Measurements from ENCODE around the gene TMEM82.

Gene TMEM82

DNA sequence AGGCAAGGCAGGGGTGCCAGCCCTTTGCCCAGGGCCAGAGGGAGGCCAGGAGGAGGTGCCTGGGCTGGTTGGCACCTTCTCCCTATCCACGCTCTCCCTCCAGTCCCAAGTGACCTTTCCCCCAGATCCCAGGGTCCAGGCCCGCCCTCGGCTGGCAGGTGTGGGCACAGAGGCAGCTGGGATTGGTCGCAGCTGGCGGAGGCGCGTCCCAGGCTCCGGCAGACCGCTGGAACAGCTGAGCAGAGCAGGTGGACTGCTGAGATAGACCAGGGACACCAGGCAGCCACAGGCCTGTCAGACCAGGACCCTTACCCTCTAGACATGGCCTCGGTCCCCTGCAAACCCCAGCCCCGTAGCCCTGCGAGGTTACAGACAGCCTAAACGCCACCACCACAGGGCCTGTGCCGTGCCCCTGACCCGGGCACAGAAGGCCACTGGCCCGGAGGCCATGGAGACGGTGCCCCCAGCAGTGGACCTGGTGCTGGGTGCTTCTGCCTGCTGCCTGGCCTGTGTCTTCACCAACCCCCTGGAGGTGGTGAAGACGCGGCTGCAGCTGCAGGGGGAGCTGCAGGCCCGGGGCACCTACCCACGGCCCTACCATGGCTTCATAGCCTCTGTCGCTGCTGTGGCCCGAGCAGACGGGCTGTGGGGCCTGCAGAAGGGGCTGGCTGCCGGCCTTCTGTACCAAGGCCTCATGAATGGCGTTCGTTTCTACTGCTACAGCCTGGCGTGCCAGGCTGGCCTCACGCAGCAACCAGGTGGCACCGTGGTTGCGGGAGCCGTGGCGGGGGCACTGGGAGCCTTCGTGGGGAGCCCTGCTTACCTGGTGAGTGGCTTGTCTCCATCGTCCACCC, 6.0 kb upstream of the TMEM82 start, which contains the start of gene SLC25A34:
Gene SLC25A34, plus strand, starts transcription at position 221 of the 854 bp plus-strand sequence. Its CDS starts 228 bp downstream, at position 449.
- DNase-seq (ENCODE audit: low read depth) = no peak

DNA sequence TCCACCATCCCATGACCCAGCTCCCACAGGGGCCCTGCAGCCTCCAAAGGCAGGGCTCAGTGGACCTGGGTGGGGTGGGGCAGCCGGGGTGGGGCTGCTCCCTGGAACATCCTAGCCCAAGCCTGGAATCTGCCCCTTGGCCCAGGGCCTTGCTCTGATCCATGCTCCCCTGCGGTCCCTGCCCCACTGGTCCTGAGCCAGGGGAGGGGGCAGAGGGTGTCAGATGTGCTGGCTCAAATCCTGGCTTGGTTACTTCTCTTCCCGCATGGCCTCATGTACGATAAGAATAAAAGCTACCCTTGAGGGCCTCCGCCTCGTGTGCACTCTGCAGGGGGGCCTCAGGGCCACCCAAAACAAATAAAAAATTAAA, 5.4 kb upstream of the TMEM82 start:
- no peak for DNase-seq (ENCODE audit: low read depth)

DNA sequence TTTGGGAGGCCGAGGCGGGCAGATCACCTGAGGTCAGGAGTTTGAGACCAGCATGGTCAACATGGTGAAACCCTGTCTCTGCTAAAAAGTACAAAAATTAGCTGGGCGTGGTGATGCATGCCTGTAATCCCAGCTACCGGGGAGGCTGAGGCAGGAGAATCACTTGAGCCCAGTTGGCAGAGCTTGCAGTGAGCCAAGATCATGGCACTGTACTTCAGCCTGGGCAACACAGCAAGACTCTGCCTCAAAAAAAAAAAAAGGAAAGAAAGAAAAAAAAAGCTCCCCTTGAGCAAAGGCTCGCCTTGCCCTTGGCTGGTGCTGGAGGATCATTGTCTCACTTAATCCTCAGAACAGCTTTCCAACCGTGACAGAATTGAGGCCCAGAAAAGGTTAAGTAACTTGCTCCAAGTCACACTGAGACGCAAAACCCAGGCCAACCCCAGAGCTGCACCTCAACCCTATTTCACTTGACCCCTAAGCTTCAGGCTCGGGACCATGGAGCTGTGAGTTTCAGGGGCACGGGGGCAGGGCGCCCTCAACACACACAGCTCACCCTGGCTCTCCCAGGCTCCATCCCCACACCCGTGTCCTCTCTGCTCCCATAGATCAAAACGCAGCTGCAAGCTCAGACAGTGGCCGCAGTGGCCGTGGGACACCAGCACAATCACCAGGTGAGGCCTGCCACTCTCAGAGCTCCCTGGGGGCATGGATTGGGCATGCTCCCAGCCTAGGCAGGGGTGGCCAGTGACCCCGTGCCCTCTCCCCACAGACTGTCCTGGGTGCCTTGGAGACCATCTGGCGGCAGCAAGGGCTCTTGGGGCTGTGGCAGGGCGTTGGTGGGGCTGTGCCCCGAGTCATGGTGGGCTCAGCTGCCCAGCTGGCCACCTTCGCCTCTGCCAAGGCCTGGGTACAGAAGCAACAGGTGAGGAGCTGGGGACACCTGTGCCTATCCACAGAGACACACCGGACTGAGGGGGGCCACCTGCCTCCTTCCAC, 4.7 kb upstream of the TMEM82 start:
- DNase-seq (ENCODE audit: low read depth) = no peak

DNA sequence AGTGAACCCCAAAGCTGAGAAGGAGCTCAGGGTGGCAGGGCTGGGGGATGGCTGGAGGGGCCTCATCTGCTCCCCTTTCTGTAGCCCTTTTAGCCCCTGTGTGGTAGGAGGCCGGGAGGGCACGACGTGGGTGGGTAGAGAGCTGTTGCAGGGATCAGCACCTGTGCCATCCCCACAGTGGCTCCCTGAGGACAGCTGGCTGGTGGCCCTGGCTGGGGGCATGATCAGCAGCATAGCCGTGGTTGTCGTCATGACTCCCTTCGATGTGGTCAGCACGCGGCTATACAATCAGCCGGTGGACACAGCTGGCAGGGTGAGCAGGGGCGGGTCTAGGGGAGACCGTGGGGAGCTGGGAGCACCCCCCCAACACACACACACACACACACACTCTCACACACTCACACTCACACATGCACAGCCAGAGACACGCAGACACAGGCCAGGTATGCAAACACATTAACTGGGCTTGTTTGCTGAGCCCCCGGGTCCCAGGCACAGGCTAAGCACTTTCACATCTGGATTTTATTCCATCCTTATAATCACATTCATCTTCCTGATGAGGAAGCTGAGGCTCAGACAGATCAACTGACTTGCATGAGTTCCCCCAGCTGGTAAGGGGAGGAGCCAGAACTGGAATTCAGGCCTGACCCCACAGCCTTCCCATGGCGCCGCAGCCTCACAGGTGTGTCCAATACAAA, 3.7 kb upstream of the TMEM82 start:
- no peak for DNase-seq (ENCODE audit: low read depth)

DNA sequence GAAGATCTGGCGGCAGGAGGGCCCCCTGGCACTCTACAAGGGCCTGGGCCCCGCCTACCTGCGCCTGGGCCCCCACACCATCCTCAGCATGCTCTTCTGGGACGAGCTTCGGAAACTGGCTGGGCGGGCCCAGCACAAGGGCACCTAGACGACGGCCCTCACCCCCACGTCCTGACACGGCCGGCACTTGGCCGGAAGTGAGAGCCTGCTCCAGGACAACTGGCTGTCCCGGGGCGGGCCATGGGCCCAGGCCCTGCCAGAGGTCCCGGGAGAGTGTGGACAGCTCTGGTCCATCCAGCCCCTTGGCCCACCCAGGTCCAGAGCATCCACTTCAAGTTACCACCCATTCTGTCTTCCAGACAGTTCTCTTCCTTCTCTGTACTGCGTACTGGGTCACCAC, 3.0 kb upstream of the TMEM82 start:
- DNase-seq (ENCODE audit: low read depth) = no peak

DNA sequence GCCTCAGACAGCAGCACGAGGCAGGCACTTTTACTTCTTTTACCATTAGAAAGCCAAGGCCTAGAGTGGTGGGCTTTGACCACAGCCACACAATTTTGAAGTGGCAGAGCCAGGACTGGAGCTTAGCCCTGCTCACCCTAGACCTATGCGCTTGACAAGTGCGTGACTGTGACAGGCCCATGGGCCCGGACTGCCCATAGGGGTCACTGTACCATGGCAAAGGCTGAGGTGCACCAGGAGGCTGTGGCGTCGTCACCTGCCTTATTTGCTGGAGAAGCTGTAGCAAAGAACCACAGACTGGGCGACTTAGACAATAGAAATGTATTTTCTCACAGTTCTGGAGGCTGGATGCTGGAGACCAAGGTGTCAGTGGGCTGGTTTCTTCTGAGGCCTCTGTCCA, 2.6 kb upstream of the TMEM82 start:
- DNase-seq (ENCODE audit: low read depth) = no peak

DNA sequence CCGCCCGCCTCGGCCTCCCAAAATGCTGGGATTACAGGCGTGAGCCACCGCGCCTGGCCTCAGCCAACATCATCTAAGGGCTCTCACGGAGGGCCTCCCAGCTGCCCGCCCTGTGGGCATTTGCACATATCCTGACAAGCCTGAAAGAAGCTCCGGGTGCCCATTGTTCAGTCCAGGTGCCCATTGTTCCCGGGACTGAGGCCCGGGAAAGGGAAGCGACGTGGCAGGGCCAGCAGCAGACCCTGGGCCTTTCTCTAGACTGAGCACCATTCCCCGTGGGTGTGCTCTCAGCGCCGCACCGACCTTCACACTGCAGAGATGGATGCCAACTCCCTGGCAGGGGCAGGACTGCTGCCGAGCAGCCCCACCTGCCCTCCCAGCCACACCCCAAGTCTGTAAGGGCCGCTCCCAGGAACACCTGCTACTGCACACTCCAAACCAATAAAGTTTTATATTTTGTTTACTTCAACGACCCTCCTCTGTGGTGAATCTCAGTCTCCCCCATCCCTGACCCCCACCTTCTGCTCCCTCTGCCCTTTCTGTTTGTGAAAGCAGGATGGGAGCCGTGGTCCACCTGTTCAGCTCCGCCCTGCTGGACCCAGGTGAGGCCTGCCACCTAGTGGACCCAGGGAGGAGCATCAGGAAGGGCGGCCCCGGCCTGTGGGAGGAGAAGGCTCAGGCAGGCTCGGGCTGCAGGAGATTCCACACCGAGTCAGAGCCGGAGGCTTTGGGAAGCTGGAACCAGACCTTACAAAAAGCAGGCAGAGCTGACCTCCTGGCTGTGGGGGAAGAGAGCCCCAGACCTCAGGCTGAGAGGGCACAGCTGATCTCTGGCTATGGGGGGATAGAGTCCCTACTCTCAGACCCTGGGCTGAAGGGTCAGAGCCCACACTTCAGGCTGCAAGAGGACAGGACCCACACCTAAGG, 1.1 kb upstream of the TMEM82 start:
- DNase-seq (ENCODE audit: low read depth) = peak; percentile 39

DNA sequence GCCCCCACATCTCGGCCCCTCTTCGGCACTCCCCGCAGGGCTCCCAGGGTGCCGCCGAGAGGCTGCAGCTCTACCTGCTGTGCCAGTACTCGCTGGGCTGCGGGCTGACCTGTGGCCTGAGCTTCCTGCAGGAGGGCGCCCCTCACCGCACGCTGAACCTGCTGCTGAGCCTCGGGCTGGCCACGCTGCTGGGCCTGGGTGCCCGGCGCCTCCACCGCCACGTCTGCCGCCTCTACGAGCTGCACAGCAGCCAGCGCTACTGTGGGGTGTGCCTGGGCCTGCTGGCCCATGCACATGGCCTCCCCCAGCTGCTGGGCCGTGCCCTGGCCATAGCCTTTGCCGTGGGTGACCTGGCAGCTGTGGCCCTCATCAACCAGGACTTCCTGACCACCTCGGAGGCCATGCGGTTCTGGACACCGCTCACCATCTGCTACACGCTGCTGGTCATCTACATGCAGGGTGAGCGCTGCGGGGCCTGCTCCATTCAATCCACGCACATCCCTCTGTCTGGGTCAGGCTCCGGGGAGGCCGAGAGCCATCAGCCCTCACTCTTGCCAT, 1.9 kb downstream of the TMEM82 start:
- DNase-seq (ENCODE audit: low read depth) = no peak

DNA sequence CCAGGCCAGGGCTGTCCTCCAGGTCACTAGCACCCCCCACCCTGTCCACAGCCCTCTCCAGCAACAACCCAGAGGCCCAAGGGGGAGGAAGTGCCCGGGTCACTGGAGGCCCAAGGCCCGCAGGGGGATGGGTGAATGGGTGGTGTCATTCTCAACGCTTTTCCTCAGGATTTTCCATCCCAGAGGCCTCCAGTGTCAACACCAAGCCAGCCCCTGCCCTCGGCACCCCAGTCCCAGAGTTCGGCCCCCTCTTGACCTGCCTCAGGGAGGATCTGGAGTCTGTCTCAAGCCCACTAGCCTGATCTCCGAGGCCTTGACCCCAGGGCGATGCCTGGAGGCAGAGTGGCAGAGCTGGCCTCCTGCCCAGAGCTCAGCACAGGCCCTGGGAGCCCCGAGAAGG, 5.1 kb downstream of the TMEM82 start:
- DNase-seq (ENCODE audit: low read depth) = no peak

DNA sequence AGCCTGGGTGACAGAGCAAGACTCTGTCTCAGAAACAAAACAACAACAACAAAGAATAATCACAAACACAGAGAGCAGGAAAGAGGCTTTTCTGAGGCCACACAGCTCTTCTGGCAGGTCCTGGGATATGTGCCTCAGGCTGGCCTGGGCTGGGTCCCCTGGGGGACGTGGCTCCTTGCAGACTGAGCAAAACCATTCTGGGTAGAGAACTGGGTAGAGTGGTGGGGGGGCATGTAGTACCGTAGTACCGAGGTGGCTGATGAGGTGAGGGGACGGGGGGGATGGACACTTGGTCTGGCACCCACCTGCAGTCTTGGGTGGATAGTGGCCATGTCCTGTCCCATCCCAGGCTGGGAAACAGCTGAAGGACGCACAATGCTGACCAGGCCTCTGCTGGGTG, 6.0 kb downstream of the TMEM82 start:
- DNase-seq (ENCODE audit: low read depth) = no peak

DNA sequence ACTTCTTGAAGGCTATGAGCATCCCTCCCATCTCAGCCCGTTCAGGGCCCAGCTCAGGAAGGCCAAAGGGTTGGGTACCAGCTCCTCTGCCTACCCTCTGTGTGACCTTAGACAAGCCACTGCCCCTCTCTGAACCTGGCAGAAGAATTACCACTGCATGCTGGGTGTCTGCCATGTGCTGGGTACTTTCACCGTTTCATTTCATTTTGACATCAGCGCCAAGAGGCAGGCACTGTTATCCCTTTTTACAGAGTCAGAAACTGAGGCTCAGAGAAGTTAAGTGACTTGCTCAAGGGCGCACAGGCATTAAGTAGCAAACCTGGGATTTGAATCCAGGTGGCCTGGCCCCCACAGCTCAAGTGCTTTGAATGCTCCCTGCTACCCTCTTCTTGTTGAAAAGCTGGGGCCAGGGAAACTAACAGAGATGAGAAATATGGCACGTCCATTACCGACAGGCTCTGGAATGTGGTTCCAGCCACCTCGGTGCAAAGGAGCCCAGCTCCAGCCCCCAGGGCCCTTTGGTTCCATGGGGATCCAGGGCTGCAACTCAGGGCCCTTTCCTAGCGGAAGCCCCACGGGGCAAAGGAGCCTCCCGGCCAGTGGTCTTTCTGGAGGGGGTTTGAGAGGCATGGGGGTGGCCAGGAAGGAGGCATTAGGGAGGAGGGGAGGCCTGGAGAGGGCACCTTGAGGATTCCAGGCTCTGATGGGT, 6.5 kb downstream of the TMEM82 start:
- DNase-seq (ENCODE audit: low read depth) = no peak

DNA sequence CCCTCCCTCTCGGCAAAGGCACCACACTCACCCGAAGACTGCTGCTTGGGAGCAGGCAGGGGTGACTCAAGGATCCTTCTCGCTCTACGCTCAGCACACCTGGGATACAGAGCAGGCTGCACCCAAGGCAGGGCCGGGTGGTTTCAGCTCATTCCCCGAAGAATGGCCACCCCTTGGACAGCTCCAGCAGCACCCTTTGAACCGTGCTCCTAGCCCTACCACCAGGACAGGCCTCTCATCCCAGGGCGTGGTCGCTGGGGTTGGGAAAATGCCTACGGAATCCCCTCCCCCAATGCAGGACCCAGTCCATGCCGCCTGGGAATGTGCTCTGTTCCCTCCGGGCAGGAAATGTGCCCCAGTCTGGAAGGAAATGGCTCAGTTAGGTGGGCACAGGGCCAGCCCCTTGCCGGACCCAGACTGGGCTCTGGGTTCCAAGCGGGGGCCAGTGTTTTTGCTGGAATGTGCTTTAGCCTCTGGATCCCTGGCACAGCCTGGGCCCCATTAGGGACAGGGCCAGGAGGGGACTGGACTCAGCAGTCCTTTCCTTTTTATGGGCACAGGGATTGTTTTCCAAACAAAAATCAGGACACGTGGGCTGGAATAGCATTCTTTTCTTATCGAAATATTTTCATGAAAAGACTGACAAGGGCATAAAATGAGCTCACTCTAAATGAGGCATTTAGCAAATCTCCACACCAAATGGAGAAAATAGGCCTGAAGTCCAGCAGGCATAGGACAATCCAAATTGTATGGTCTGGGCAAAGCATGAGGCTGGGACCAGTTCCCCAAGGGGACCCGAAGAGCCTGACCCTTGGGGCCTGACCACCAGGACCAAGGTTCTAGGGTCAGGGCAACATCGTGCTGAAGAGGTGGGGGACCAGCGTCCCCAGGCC, 7.3 kb downstream of the TMEM82 start:
- no peak for DNase-seq (ENCODE audit: low read depth)

DNA sequence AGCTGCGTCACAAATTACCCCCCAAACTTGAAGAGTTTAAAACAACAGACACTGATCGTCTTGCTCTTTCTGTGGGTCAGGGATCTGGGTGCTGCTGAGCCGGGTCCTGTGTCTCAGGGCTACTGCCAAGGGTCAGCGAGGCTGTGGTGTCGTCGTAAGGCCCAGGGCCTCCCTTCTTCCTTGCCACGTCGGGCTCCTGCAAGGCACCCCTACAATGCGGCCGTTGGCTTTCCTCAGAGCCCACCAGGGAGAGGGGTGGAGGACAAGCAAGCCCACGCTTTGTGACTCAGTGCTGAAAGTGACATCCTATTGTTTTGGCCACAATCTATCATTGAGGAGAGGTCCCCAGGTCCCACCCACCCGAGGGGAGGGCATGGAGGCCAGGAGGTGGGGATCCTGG, 8.6 kb downstream of the TMEM82 start:
- DNase-seq (ENCODE audit: low read depth) = no peak

DNA sequence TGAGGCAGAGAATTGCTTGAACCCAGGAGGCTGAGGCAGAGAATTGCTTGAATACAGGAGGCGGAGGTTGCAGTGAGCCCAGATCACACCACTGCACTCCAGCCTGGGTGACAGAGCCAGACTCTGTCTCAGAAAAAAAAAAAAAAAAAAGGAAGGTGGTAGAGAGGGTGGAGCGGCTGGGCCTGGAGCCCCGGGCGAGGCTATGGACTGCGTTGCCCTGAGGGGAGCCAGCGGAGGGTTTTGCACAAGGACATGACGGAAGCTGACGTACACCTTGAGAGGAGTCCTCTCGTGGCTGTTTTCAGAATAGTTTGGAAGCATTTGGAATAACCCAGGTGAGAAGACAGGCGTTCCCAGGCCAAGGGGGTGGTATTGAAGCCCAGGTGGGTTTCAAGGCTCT, 9.4 kb downstream of the TMEM82 start:
- DNase-seq (ENCODE audit: low read depth) = no peak

DNA sequence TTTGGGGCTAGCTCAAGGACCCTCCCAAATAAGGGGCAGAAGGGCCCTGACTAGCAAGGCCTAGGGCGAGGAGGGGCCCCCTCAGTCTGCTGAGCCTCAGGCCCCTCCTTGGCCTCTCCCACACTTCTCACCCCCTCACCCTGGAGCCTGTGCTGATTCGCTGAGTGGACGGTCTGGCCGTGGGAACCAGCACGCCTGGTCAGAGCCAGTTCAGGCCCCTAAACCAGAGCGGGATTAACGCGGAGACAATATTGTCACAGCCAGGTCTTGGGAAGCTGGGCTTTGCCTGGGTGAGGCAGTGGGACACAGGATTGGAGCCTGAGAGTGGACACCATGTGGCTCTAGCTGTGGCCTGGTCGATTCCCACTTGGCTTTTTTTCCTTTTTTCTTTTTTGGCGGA, 11.5 kb downstream of the TMEM82 start:
- no peak for DNase-seq (ENCODE audit: low read depth)

DNA sequence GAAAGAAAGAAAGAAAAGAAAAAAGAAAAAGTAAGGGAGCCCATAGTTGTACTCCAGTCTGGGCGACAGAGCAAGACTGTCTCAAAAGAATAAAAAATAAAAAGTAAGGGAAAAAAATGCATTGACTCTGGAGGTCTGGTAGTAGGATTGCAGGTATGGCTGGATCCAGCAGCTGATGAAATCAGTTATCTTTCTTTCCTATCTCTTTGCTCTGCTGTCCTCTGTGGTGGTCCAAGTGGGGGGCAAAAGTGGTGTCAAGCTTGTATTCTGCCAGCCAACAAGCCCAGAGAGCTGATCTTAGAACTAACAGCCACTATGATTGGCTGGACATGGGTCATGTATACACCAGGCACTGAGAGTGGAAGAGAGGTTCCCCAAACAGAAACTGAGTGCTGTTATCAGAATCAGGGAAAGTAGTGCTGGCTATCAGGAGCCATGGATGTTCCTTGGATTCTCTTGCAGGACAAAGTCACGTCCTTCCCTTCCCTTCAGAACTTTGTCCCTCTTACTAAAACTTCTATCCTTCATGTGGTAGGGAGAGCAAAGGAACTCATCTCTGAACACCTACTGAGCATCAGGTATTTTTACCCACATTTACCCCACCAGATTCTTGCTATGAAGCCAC, 12.8 kb downstream of the TMEM82 start:
- no peak for DNase-seq (ENCODE audit: low read depth)

DNA sequence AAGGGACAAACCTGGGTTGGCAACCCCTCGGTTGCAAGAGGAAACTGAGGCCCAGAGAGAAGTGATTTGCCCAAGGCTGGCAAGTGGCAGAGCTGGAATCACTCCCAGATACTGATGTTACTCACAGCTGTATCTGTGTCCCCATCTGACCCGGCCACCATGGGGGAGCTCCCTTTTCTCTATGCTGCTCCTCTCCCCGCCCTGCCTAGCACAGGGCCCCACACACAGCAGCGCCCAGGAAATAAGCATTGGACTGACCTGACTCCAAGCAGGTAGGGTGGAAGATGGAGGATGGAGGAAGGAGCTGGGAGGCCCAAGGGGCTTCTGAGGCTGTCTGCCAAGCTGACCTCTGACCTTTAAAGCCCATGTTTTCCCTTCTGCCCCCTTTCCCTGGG, 13.3 kb downstream of the TMEM82 start:
- DNase-seq (ENCODE audit: low read depth) = no peak

DNA sequence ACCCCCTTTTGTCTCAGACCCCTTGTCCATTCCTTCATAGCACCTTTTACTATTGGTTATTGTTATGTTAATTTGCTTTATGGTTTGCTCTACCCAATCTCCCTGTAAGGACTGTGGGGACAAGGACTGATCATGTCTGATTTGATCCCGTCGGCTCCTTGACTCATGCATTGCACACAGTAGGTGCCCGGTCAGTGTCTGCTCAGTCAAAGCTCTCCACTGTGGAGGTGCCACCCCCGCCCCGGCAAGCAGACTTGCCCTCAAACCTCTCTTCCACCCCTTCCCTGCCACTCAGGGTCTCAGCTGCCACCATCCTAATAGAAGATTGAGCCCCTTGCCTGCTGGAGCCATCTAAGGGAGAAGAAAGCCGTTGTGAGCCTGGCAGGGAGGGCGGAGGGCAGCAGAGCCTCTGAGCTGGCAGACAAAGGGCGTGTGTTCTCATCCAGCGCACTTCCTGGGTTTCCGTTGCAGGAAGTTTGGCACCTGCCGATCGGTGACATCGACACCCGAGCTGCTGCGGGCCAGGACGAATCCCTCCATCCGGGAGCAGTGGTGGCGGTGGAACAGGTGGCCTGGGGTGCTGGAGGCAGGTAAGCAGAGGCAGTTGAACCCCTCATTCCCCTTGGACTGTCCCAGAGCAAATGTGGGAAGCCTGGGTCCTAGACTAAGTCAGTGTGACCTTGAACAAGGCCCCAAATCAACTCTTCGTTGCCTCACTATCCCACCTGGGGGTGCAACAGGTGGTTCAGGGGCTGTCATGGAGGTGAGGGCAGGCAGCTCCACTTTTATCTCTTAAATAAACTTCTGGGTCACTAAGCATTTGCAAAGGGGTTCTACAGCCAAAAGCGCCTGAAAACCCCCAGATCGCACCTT, 14.1 kb downstream of the TMEM82 start:
- DNase-seq (ENCODE audit: low read depth) = no peak

All from fibroblast of the conjunctiva (primary cell).